OCI-M2 (cell line): Measurements from ENCODE around the gene MAP3K8.
"Not testable (repeated sequence)": the region's sequence is repeated elsewhere in the genome, so short reads cannot be mapped to it uniquely, and the experiment has no call there.

Experiments used
- DNase-seq: peaks from one replicate; lab custom pipeline; 2025; ENCODE audit not compliant: unreplicated experiment; lab: John Stamatoyannopoulos, UW

Gene MAP3K8

DNA sequence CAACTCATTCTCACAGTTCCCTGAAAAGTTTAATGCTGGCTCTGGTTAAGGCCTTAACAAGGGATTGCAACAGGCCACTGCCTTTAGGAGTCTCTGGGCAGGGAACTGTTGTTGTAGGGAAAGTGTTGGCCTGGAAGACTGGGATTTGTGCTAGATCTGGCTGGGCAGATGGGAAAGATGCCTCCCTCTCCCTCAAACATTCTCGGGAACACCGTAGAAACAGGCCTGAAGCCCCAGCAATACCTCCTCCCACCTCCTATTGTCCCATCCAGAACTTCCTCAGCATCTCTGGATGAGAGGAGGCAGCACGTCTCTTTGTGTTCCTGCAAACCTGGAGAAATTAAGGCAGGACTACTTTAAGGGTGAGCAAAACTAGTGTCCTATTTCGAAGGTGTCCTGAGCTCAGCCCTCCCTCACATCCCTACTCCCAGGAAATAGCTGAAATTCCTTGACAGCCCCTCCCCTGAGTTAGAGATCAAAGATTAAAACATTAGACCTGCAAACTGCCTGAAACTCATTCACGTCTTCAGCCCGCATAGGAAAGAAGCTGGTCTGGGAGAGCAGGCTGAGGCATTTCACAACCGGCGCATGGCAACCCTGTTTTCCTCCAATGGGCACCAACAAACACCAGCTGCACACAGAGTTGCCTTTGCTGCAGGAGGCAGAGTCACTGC, 10.9 kb upstream of the MAP3K8 start:
- no peak for DNase-seq

DNA sequence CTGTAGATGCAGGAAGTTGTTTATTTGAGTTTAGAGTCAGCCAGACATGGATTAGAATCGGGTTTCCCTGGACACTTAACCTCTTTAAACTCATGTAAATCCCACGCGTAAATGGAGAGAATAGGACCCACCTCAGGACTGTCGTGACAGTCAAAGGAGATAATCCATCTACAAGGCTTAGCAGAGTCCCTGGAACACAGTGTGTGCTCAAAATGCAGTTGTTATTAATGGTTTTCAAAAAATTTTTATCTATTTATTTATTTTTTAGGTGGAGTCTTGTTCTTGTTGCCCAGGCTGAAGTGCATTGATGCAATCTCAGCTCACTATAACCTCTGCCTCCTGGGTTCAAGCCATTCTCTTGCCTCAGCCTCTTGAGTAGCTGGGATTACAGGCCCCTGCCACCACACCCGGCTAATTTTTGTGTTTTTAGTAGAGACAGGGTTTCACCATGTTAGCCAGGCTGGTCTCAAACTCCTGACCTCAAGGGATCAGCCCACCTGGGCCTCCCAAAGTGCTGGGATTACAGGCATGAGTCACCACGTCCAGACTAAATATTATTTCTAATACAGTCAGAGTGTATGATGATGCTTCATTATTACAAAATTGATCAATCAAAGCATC, 10.2 kb upstream of the MAP3K8 start:
- DNase-seq = not testable (repeated sequence)

DNA sequence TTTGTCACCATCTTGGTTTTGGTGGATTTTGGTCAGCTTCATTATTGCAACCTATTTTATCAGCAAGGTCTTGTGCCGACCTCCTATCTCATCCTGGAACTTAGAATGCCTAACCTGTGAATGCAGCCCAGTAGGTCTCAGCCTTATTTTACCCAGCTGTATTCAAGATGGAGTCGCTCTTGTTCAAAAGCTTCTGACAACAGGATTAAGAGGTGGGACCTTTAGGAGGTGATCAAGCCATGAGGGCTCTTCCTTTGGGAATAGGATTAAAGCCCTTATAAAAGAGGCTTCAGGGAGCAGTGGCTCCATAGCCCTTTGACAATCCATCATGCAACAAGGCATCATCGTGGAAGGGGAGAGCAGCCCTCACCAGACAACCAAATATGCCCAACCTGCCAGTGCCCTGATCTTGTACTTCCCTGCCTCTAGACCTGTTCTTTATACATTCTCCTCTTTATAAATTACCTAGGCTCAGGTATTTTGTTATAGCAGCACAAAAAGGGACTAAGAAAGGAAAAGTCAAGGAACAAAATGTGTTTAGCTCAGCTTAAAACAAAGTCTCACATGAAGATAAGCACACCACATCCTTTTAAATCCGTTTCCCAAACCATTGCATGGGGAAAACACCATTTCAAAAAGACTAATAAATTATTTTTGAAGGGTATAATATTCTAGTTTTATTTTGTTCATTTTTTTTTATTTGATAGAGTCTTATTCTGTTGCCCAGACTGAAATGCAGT, 8.5 kb upstream of the MAP3K8 start:
- DNase-seq = no peak

DNA sequence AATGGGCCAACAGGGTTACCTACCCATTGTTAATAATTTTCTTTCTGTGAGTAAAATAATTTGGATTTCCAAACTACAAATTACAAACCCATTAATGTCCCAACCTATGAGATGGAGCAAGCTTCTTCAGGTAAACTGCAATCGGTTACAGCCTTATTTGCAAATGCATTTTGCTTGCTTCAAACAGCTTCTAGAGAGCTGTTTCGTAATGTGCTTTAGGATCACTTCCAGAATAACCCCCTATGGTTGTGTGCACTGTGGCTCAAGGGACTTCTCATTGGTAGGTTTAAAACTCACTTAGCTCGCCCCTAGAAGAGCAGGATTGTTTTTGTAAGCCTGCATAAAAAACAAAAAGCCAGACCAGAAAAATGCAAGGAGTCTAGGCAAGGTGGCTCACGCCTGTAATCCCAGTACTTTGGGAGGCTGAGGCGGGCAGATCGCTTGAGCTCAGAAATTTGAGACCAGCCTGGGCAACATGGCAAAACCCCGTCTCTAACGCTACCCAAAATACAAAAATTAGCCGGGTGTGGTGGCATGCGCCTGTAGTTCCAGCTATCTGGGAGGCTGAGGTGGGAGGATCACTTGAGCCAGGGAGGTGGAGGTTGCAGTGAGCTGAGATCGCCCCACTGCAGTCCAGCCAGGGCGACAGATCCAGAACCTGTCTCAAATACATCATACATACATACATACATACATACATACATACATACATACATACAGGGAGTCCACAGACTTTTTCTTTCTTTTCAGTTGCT, 3.3 kb upstream of the MAP3K8 start:
- DNase-seq = no peak

DNA sequence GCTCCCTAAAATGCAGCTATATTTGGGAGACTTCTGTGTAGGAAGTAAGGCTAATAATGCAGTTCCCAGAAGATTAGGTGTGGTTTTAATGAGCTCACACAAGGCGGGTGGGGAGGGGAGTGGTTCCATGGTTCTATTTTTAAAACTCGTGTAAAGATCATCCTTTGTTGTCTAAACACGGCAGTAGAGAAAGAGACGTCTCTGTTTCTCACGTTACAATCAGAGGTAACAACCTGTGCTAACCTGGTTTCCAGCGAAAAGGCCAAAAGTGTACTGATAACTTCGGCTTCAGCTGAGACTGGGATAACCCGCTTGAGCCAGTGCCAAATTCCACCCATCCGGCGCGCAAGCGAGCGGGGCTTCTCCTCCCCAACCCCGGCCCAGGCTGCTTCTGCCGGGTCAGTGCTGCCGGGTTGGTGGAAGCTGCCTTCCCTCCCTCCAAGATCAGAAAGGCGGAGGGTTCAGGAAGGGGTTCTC, 2.5 kb upstream of the MAP3K8 start:
- DNase-seq = no peak

DNA sequence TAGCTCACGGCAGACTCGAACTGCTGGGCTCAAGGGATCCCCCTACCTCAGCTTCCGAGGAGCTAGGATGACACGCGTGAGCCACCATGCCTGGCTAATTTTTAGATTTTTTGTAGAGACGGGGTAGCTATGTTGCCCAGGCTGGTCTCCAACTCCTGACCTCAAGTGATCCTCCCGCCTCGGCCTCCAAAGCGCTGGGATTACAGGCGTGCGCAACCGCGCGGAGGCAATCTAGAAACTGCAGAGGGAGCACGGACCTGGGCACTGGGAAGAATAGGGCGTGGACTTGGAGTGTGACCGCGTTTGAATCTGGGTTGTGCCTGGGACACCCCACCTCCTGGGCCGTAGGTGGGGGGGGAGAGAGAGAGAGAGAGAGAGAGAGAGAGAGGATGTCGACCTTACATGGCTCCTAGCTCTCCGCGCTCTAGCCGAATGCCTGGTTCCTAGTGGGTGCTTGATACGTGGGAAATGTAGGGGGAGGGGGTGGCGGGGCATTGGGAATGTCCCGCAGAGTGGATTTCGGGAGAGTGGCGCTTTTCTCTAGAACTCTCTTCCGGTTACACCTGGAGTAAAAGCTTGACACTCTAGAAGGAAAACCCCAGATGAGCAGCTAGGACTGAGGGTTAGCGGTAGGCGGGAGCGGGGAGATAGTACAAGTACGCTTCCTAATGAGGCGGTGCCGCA, 1.2 kb upstream of the MAP3K8 start:
- DNase-seq = no peak

DNA sequence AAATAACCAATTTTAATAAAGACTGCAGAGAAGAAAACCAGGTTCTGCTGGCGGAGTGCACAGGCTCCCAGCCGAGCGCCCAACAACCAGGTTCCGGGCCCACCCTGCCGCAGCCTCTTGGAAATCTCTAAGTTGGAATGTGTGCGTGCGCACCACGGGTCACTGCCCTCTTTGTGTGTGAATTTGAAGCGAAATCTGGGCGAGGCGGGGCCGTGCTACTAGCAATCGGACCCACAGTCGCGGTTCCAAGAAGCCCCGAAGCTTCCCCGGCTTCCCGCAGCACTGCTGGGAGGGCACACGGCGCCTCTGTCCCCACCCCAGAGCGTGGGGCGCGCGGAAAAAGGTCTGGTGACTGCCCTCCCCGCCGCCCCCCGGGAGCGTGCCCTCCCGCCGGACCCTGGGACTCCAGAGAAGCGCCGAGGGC, 666 bp upstream of the MAP3K8 start:
- DNase-seq = no peak

DNA sequence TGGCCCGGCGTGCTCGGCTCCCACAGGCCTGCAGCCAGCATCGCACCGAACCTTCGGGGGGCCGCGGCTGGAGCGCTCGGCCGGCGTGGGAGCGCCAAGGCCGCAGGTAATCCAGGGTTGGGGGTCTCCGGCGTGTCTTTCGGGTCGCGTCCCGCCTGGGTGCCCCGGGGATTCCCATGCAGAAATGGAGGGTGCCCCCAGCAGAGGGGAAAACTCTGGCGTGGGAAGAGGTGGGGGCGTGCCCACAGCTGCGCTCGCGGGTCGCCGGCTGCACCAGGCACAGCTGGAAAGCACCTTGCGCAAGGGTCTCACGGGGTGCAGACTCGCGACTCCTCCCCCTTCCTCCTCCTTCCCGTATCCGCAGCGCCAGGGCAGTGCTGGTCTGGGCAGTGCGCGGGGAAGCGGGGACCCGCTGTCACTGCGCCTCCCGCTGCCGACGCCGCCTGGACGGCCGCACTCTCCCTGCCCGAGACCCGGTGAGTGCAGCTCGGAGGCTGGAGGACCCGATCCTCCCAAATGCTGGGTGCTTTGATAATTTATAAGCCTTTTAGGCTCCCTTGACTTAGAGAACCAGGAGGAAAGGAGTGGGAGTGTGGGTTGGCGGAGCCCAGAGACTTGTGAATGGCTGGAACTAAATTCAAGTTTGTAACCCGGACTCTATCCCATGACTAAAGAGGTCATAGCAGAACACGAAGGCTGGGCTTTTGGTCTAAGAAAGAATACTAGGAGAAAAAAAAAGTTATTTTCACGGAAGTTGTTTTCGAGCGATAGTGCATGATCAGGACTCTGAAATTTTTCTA, 489 bp downstream of the MAP3K8 start:
- no peak for DNase-seq

DNA sequence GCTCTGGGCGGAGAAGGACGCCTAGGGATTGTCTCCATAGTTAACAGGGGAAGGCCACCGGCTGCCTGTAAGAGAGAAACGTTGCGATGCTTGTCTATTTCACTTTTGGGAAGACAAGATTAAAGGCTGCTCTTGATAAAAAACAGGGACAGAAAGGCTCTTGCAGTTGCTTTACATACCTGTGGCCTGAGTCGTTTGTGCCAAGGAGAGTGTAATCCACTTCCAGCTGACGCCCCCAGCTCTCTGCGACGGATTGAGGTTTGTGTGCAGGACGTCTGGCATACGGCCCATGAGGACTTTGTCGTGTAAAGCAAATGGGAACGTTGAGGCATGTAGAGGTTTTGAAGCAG, 1.1 kb downstream of the MAP3K8 start:
- DNase-seq = no peak

DNA sequence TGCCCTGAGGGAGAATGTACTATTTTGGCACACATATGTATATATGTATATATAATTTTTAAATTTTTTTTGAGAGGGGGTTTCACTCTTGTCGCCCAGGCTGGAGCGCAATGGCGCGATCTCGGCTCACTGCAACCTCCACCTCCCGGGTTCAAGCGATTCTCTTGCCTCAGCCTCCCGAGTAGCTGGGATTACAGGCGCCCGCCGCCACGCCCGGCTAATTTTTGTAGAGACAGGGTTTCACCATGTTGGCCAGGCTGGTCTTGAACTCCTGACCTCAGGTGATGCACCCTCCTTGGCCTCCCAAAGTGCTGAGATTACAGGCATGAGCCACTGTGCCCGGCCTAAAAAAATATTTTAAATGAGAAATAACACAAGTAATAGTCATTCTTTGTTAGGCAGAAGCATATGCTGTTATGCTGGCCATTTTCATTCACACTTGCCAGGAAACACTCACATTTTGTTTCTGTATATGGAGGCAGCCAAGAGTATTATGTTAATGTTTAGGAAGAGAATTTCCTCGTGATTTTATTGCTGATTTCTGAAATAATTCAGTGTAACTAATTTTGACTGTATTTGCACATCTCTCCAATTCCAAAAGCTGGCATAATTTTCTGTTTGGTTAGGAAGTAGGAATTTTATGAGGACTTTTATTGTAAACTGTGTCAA, 1.6 kb downstream of the MAP3K8 start:
- DNase-seq = not testable (repeated sequence)

DNA sequence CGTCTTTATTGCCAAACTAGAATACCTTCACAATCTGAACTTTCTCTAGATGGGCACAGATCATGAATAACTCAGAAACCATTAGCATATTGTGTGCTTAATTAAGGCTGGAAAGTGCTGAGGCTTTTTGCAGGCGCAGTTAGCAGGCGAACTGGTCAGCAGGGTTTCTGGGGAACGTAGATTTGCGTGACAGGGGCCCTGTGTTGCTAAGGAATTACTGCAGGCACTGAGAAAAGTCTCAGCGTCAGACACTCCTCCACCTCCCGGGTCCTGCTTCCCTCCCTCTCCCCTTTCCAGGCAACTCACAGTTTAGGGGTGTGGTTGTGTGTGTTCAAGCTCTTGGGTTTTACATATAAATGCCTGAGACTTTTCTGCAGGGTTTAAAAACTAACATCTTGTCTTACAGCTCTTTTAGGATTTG, 2.2 kb downstream of the MAP3K8 start:
- no peak for DNase-seq

DNA sequence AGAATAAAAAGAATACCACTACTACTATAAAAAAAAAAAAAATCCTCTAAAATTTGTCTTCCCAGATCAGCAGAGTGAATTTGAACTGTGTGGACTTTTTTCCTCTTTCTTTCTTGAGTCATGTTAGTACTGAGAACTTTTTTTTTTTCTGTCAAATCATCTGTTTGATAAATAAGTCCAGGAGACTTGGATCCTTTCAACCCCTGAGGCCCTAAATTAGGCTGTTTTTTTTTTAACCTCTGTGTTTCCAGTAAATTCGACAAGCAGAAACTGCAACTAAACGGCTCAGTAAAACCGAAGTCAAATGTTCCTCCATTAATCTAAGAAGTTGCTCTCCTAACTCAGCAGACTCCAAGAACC, 2.7 kb downstream of the MAP3K8 start:
- DNase-seq = no peak

DNA sequence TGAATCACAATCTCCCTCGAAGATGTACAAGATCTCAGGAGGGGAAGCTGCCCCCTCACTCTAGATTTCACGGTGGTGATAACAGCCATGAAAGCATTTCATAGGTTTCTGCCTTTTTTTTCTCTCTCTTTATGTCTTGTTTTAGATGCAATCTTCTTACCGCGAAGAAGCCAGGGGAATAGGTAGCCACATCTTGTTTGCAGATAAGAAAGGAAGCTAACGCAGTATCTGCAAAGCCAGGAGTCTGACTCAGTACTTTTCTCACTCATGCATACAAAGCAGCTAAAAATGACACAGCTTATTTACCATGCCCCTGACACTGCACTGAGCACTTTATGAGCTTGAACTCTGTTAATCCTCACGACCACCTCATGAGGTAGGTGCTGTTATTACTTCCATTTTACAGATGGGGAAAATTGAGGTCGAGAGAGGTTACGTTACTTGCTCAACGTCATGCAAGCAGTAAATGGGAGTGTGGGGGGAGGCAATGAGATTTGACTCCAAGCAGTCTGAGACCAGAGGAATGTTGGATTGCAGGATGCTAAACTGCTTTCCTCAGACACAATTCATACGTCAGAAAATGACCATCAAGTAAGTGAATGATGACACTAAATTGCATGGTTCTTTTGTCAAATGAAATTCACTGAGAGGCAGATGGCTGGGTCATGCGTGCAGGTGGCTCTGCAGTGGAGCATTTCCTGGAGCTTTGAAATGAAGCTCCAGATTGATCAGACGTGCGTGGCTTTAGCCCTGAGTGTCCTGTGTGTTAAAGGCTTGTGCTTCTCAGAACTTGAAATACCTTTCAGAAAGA, 3.3 kb downstream of the MAP3K8 start:
- peak; percentile 11 for DNase-seq

DNA sequence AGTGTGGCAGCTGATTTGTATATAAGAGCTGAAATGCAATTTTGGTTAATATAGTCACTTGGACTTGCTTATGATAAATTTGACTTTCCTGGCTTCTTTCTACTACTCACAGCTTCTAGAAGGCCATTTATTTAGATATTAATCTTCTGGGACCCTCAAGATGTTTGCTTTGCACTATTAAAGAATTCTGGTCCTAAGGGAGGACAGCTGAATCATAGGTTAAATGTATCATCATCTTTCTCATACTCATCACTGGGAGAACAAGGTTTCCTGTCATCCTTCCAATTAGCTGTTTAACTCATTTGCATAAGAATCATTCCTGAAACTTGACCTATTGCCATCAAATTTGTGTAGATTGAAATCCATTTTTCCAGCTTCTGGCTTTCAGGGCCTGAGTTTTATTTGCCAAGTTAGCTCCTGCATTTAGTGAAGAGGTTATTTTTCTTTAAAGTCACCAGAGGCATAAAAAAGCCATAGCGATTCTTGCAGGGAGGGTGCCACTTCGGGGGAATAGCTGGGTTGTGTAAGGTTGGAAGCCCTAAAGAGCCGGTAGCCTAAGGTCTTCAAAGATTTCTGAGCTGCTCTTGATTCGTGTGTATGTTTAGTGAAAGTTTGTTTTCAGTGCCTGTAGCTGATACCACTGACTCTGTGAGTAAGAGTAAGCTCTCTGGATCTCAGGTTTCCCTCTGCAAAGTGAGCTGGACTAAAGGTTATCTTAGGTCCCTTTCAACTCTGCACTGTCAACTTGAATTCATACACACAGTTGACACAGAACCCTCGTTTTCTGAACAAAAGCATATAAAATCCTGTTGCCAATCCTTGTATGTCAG, 4.3 kb downstream of the MAP3K8 start:
- no peak for DNase-seq

DNA sequence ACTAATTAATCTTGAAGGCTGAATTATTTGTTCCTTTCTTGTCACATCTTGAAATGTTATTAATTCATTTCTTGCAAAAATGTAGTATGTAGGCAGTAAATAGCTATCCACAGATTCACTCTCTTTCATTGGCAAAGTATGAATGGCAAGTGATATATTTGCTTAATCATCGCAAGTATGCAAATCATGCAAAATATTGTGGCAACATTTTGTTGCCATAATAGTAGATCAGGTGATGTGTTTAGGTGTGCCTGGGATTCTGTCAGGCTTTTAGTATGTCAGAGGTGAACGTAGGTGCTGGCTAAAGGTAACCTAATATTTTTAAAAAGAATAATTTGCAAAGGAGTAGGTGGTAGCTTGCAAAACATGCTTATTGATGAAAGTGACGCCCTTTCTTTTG, 5.9 kb downstream of the MAP3K8 start:
- DNase-seq = no peak

DNA sequence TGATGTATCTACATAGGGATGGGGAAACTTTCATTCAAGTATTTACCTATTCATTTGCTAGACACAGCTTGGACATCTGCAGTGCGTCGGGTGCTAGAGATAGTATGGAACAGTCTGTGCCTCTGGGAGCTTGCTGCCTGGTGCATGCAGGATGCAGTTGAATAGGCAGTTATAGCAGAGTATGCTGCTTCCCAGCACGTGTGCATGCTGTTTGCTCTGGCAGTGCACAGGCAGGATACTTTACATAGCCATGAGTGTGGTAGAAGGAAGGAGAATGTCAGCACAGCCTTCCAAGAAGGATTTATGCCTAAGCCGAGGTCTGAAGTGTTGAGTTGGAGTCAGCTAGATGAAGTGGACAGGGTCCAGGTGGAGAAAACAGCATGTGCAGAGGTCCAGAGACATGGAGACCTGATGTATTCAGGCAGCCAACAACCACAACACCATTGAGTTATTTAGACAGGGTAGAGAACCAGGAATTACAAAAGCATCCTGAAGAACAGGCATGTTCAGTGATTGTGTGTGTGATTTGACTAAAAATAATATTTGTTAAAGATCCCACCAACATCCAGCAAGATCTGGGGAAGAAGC, 8.1 kb downstream of the MAP3K8 start:
- DNase-seq = no peak

DNA sequence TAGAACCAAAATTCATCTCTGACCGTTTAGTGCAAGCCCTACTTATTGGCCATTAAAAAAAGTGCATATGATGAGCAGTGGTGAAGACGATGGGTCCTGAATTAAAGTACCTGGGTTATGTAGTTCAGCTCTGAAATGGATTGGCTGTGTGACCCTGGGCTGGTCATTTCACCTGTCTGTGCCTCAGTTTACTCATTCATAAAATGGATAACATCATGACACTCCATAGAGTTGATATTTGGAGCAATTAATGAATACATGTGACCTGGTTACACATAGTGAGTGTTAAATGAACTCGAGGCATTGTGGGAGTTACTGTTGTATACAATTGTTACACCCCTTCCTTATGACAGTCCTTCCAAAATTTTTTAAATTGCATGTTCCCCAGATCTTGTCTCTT, 9.1 kb downstream of the MAP3K8 start:
- DNase-seq = no peak

DNA sequence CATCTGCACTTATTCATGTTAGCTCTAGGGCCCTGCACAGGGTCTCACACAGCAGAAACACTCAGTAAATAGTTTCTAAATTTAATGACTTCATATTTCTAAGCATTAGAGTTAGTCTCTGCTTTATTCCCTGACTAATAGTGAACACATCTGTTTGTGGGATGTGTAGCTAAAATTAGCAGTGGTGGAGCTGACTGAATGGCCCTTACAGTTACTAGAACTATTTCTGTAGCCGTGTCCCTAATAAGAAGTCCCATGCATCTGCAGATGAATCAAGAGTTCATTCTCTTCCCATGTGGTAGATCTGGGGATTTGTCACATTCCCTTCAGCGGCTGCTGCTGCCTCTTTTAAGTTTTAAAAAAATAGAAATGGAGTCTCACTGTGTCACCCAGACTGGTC, 11.7 kb downstream of the MAP3K8 start:
- no peak for DNase-seq
